Pulmonary artery endothelial cell (primary cell): ENCODE measurements around the gene ZNF440. TPM values are rescaled to one million over a fixed set of nuclear protein-coding genes. Genes with fewer than 3 reads are reported as not detected.
"Not testable (repeated sequence)": the region's sequence is repeated elsewhere in the genome, so short reads cannot be mapped to it uniquely, and the experiment has no call there.

Experiments
- DNase-seq: peaks from one replicate; pipeline ENCODE4 v3.0.0-alpha.2; 2011; ENCODE audit warnings: low read depth, low spot score
- total RNA-seq: library from RNA; depleted of rRNA; stranded (reverse); fragments of >200 nt; gene quantifications from 2 replicates; pipeline ENCODE4 v1.2.3, GENCODE V29; 2014

Gene ZNF440
- 6.3 and 10.5 TPM in 2 replicates for total RNA-seq

DNA sequence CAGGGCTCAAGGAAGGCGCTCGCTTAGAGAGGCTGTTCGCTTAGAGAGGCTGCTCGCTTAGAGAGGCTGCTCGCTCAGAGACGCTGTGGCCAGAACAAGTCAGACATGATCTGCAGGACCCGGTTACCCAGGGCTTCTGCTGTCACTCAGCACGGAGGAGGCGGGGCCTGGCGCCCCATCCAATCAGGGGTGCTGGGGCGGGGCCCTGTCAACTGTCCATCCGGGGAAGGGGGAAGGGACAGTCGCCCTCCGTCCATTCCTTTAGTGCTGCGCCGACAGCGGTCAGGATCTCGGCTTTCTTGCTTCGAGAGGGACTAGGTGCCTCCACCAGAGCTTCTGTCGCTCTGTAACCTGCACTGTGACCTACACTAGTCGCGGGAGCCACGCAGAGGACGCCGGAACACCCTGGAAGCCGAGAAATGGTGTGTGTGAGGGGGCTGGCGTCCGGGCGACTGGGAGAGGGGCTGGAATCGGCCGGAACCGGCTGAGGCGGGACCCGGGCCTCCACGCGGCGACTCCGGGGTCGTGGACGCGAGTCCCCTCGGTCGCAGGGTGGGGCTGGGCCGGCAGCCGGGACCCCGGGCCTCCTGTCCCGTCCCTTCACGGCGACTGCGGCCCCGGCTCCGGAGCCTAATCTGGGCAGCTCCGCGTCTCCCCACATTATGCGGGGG is at the start of gene ZNF440:
Gene ZNF440, plus strand, starts transcription at position 245 of the 671 bp plus-strand sequence. Its CDS starts 175 bp downstream, at position 420.
- DNase-seq, result peak; percentile 72

DNA sequence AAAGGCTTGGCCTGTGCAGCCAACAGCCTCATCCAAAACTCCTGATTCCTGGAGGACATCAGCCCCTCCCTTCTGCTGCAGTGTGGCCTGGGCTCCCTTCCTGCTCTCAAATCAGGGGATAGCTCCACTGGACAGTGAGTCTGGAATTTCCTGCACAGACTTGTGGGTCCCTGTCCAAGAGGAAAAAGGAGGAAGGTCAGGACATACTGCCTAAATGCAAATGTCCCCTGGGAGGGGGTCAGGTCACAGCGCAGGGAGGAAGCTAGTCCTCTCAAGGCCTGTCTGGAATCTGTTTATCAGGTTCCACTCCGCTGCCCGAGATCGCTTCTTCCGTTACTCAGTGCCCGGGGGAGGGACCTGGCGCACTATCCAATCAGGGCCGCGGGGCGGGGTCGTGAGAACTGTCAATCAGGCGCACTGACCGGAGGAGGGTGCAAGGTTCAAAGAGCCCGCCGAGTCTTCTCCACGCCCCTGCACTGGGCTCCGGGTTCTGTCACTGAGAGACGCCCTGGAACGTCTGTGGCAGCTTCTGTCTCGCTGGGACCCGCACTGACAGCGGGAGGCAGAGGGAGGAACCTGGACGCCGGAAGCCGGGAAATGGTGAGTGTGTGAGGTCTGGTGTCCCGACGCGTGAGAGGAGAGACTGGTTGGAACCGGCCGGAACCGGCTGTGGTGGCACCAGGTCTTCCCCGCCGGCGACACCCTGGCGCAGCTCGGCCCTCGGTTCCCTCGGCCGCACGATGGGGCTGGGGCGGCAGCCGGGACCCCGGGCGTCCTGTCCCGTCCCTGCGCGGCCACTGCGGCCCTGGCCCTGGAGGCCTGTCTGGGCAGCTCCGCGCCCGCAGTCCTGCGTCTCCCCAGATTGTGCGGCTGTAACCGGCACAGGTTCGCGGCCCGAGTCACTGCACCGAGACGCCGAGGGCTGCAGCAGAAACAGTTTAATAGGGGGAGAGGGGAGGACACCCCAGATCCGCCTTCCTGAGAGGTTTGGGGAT is 47.2 kb upstream of the ZNF440 start, which contains the start of gene ZNF441:
Gene ZNF441, plus strand, starts transcription at position 404 of the 995 bp plus-strand sequence. Its CDS starts 194 bp downstream, at position 598.
- DNase-seq, result peak; percentile 69

DNA sequence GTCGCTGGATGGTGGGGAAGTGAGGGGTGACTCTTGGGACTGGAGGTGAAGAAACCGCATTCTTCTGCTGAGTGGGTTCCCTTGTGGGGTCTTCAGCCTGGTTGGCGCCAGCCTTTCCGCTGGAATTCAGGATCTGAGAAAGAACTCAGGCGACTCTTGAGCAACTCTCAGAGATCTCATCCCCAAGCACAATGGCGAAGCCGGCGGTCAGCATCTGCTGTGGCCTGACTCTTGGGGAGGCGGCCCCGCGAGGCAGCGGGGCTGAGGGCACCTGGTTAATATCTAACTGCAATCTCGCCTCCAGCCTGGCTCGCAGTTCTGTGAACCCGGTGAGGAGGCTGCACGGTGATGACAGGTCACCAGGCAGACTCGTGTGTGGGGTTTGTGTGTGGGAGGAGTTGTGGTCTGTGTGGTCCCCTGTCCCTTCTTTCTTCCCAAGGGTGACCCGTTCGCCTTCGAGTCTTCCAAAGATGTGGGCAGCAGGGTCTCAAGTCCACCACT is 46.4 kb upstream of the ZNF440 start:
- DNase-seq, result no peak

DNA sequence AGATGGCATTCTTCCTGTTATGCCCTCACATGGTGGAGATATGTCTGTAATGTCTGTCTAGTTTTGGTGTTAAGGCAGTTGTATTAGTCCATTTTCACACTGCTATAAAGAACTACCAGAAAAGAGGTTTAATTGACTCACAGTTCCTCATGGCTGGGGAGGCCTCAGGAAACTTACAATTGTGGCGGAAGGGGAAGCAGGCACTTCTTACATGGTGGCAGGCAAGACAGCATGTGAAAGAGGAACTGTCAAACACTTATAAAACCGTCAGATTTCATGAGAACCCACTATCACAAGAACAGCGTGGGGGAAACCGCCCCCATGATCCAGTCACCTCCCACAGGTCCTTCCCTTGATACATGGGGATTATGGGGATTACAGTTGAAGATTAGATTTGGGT is 44.1 kb upstream of the ZNF440 start:
- no peak for DNase-seq

DNA sequence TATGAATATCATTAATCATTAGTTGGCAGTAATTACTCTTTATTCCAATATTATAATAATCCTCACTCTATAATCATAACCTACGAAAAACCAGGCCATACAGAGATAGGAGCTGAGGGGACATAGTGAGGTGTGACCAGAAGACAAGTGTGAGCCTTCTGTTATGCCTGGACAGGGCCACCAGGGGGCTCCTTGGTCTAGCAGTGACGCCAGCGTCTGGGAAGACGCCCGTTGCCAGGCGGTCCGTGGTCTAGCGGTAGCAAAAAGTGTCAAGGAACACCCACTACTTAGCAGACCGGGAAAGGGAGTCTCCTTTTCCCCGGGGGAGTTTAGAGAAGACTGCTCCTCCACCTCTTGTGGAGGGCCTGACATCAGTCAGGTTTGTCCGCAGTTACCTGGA is 42.6 kb upstream of the ZNF440 start:
- DNase-seq, result not testable (repeated sequence)

DNA sequence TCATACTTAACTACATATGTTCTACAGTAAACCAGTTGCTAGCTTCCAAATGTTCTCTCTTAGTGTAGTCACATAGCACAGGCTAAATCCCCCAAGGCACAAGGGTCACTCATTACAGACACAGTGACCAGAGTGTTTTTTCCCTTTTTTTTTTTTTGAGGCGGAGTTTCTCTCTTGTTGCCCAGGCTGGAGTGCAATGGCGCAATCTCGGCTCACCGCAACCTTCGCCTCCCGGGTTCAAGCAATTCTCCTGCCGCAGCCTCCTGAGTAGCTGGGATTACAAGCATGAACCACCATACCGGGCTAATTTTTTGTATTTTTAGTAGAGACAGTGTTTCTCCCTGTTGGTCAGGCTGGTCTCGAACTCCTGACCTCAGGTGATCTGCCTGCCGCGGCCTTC is 37.4 kb upstream of the ZNF440 start:
- not testable (repeated sequence) for DNase-seq

DNA sequence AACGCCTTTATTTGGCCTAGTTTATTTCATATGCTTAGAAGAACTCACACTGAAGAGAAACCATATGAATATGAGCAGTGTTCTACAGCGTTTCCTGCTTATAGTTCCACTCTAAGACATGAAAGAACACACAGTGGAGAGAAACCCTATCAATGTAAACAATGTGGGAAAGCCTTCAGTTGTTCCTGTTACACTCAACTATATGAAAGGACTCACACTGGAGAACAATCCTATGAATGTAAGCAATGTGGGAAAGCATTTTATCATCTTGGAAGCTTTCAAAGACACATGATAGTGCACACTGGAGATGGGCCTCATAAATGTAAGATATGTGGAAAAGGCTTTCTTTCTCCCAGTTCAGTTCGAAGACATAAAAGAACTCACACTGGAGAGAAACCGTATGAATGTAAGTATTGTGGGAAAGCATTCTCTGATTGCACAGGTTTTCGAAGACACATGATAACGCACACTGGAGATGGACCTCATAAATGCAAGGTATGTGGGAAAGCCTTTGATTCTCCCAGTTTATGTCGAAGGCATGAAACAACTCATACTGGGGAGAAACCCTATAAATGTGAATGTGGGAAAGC is 33.5 kb upstream of the ZNF440 start:
- DNase-seq, result no peak

DNA sequence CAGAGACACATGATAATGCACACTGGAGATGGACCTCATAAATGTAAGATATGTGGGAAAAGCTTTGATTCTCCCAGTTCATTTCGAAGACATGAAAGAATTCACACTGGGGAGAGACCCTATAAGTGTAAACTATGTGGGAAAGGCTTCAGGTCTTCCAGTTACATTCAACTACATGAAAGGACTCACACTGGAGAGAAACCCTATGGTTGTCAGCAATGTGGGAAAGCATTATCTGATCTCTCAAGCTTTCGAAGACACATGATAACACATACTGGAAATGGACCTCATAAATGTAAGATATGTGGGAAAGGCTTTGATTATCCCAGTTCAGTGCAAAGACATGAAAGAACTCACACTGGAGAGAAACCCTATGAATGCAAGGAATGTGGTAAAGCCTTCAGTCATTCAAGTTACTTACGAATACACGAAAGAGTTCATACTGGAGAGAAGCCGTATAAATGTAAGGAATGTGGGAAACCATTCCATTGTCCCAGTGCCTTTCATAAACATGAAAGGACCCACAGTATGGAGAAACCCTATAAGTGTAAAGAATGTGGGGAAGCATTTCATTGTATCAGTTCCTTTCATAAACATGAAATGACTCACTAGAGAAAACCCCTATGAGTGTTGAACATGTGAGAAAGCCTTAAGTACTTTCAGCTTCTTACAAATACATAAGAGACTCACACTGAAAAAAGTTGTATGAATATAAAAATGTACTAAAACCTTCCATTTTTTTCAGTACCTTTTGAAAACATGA is 32.6 kb upstream of the ZNF440 start:
- no peak for DNase-seq

DNA sequence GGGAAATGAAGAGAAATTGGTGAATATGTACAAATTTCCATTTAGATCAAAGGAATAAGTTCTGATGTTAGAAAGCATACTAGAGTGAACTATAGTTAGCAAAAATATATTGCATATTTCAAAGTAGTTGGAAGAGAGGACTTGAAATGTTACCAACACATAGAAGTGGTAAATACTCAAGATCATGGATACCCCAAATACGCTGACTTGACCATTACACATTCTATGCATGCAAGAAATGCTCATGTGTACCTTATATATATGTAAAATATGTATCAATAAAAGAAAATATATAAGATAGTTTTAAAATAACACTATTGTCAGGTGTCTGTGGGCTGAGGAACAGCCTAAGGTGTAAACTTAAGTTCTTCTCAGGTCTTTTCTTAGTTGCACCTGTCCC is 30.3 kb upstream of the ZNF440 start:
- DNase-seq, result no peak

DNA sequence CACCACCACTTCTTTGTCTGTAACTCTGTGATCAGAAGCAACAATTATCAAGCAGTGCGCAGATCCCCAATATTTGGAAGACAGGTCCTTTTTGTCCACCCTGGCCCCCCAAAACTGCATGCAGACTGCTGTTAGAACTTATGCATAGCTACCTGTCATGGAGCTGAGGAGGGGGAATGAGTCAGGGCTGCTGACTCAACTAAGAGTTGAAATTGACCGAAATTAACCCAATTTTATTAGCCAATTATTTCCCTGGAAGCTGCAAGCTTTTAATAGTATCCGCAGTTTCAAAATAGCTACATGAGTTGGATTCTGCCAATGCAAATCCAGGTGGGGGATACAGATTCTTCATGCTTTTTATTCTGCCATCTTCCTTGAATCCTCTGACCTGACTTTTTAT is 29.7 kb upstream of the ZNF440 start:
- DNase-seq, result no peak

DNA sequence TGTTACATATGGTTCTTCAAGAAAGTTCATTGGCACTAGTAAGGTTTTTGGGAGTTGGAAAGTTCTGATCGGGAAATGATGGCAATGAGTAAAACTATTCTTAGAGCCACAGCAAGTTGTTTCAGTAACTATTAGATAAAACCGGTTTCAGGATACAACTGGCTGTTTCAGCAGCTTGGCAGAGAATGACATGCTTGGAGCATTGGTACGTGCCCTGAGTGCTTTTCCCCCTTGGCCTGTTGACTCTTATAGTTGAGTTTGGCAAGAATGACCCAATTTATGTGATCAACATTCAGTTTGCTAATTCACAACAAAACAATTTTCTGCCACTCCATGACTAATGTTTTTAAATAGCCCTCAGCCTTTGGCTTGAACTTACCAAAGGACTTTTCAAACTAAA is 26.5 kb upstream of the ZNF440 start:
- no peak for DNase-seq

DNA sequence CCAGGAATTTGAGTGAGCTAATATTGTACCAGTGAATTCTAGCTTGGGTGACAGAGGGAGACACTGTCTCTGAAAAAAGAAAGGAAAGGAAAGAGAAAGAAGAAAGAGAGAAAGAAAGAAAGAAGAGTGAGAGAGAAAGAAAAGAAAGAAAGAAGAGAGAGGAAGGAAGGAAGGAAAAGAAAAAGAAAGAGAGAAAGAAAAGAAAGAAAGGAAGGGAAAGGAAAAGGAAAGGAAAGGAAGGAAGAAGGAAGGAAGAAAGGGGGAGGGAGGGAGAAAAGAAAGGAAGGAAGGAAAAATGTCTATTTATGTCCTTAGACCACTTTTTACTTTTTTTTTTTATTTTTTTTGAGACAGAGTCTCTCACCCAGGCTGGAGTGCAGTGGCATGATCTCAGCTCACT is 21.1 kb upstream of the ZNF440 start:
- no peak for DNase-seq

DNA sequence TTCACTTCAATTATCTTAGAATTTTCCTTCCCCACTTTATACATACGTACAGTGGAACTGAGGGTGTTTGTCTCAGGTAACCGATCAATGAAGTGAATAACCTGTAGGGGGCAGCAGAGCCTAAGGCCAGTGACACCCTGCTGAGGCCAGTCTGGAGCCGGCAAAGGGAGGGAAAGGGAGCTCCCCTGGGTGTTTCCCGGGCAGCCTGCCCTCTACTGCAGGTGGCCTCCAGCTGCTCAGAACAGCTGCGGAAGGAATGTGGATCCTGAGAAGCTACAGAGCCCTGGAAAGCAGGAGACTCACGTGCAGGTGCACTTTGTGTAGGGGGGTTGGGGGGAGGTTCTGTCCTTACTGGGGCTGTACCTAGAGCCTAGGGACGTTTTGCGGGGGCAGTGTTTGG is 16.6 kb upstream of the ZNF440 start:
- peak; percentile 26 for DNase-seq

DNA sequence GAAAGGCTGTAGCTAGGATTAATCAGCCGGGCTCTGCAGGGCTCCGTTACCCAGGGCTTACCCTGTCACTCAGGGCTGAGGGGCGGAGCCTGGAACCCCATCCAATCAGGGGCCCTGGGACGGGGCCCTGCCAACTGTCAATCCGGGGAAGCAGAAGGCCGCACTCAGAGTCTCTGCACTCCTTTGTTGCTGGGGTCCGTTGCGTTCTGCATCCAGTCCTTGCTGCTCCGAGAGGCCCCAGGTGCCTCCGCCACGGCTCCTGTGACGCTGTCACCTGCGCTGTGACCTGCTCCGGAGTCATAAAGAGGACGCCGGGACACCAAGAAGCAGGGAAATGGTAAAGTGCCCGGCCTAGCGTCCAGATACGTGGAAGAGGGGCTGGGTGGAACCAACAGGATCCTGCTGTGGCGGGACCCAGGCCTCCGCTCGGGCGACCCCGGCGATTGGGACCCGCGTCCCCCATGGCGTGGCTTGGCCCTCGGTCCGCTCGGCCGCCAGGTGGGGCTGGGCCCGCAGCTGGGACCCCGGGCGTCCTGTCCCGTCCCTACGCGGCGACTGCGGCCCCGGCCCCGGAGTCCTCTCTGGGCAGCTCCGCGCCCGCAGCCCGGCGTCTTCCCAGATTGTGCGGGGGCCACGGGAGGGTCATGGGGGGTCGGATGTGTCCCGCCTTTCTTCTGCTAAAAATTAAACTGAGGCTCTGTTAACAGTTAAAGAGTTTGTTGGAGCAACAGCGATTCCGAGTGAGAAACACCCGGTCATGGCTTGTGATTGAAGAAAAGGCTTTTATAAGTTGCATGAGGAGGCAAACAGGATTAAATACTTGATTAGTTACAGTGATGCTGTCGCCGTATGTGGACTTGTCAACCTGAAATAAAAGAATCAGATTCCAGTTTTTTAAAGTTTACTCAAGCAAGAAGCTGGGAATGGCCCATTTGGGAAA is 15.4 kb upstream of the ZNF440 start, which contains the start of gene ZNF491:
Gene ZNF491, plus strand, starts transcription at position 133 of the 940 bp plus-strand sequence. CDS start 7,431 bp downstream, outside the sequence.
- peak; percentile 62 for DNase-seq

DNA sequence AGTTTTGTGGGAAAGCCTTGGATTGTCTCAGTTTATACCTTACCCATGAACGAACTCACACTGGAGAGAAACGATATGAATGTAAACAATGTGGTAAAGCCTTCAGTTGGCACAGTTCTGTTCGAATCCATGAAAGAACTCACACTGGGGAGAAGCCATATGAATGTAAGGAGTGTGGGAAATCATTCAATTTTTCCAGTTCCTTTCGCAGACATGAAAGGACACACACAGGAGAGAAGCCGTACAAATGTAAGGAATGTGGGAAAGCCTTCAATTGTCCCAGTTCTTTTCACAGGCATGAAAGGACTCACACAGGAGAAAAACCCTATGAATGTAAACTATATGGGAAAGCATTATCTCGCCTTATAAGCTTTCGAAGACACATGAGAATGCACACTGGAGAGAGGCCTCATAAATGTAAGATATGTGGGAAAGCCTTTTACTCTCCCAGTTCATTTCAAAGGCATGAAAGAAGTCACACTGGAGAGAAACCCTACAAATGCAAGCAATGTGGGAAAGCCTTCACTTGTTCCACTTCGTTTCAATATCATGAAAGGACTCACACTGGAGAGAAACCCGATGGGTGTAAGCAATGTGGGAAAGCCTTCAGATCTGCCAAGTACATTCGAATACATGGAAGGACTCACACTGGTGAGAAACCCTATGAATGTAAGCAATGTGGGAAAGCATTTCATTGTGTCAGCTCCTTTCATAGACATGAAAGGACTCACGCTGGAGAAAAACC is 7.5 kb upstream of the ZNF440 start:
- no peak for DNase-seq

DNA sequence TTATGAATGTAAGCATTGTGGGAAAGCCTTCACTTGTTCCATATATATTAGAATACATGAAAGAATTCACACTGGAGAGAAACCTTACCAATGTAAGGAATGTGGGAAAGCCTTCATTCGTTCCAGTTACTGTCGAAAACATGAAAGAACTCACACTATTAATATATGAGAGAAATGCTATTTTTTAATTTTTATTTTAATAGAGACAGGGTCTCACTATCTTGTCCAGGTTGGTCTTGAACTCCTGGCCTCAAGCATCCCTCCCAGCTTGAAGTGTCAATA is 7.0 kb upstream of the ZNF440 start:
- DNase-seq, result no peak

DNA sequence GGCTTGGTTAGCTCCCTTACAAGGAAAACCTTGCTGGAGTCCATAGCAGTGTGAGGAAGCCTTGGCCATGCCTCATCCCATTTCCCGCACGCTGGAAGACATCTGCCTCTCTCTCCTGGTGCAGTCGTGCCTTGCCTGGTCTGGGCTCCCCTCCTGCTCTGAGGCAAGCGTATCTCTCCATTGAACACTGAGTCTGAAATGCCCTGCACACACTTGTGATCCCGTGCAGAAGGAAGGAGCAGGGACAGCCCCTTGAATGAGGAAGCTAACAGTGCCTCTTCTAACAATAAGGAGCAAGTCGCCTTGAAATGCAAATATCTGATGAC is 407 bp upstream of the ZNF440 start:
- DNase-seq, result no peak

DNA sequence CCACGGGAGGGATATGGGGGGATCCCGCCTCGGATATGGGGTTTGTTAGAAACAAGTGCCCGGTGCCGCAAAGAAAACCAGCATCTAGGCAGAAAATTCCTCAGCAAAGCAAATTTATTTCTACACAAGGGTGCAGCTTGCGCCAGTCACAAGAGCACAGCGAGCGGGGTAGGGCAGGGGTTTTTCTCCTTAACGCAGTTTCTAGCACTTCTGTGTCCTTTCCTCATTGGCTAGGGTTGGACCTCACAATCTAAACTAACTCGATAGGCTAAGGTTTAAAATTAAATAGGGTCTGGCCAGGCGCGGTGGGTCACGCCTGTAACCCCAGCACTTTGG is 595 bp downstream of the ZNF440 start:
- DNase-seq, result no peak

DNA sequence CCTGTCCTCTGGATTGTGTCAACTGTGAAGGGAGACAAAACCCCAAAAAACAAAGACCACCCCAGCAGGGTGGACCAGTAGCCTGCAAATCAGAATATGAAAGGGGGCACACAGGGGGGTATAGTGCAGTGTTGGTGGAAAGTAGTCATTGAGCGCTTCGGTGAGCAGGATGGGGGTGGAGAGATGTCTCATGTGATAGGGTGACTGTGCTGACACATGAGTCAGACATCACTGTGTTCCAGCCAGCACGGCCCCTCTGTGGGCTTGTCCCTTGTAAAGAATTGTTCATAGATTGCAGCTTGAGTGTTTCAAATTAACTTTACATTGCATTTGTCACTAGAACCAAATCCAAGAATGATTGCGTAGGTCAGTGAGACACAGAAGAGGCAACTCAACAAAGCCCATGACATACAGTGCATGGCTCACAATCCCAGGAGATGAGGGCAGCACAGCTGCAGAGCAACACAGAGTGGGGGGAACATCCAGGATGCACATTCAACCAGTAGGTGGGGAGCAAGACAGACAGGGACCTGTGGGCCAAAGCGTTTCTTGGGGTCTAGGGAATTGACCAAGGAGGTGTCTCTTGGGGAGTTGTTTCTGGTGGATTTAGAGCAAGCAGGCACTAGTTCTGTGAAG is 7.5 kb downstream of the ZNF440 start:
- no peak for DNase-seq
